ENCODE results near the gene PPM1H.

Gene PPM1H

DNA sequence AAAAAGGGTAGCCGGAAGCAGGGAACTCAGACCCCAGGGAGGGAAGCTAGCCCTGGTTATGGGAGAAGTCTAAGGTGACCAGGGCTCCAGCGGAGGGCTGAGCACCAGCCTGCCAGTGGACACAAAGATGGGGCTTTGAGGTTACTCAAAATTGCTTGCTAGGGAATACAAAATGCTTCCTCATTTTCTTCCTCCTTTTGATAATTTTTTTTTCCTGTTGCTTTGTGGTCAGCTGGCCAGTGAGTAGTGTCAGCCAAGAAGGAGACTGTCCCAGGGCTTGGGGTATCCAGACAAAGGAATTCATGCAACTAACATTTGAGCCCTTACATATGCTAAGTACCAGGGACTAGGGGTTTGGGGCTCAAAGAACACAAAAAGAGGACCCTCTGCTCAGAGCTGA is 206.2 kb downstream of the PPM1H start:
- Histone ChIP-seq H3K4me1 (ENCODE audit: control insufficient read depth, insufficient read depth, low read length) (no peaks in the 10 kb centered on the region), H3K4me3 (ENCODE audit: low read depth, low read length) (no peak overlapping the region), H3K9me3 (ENCODE audit: control insufficient read depth, insufficient read depth, low read depth, low read length) (no peaks in the 10 kb centered on the region), H3K27ac (ENCODE audit: extremely low read depth, low read depth, low read length) (no peak overlapping the region), H3K36me3 (ENCODE audit: control insufficient read depth in 2 of 2, insufficient read depth in 1 of 2, low read length in 2 of 2) (no peaks in the 10 kb centered on the region)
- no peak for TF ChIP-seq ZNF175 (tag by site-specific recombination; IDR thresholded peaks at IDR 0.05)
- TF ChIP-seq ZNF341 (tag by site-specific recombination; IDR thresholded peaks at IDR 0.05; ENCODE audit: low read depth): no peak
- no peak for TF ChIP-seq YY2 (tag by site-specific recombination; IDR thresholded peaks at IDR 0.05)
- no peak for TF ChIP-seq ZNF324 (tag by site-specific recombination; IDR thresholded peaks at IDR 0.05)
- TF ChIP-seq ZNF37A (tag by site-specific recombination; IDR thresholded peaks at IDR 0.05): no peak
- ChIA-PET POLR2A (no interaction called here), CTCF (interaction anchor here (0.6 kb wide), 1 partner anchor 130 kb away, joined by 4 read pairs; no protein-coding TSS in a partner anchor)

DNA sequence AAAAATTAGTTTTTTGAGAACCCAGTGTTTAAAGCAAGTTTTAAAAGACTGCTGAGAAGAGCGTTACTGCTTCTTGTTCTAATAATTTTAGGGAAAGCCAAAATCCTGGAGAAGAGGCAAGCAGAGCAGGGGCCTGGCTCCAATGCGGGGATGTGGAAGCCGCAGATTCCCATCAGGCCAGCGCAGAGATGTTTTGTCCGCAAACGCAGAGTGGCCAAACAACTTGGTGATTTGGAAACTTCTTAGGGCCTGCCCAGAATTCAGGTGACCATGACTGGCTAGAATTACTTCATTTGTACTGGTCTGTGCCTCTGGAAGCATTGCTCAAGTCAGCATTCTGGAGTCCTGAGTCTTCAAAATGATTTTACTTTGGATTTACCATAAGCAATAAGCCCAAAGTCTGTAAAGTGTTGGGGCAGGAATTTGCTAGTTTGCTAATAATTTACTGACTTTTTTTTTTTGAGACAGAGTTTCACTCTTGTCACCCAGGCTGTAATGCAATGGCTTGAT is 208.4 kb downstream of the PPM1H start:
- CTCF ChIA-PET: no interaction called here

DNA sequence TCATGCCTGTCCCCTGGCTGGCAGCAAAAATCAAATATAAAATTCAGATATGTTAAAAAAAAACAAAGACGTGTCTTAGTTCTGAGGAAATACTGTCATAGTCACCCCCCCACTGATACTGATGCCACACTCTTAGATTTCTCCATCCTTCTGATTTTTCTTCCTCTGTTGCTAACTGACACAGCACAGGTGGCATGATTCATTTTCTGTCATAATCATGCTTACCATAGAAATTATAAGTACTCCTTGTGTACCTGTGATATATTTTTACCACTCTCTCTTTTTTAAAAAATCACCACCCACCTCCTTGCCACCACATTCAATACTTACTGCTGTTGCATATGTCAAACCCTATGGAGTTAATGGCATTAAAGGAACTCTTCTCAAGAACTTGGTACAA is 209.2 kb downstream of the PPM1H start:
- POLR2A ChIA-PET: no interaction called here

More for the DNA sequence above, 208.4 kb downstream of the PPM1H start:
- no peak overlapping the region for H3K27ac ChIP-seq (ENCODE audit: extremely low read depth, low read depth, low read length)
- H3K4me3 ChIP-seq (ENCODE audit: low read depth, low read length): no peak overlapping the region
- POLR2A ChIA-PET: no interaction called here
- no peaks in the 10 kb centered on the region for H3K4me1 ChIP-seq (ENCODE audit: control insufficient read depth, insufficient read depth, low read length)
- no peaks in the 10 kb centered on the region for H3K9me3 ChIP-seq (ENCODE audit: control insufficient read depth, insufficient read depth, low read depth, low read length)
- H3K36me3 ChIP-seq (ENCODE audit: control insufficient read depth in 2 of 2, insufficient read depth in 1 of 2, low read length in 2 of 2): no peaks in the 10 kb centered on the region
- TF ChIP-seq ZNF843 (tag by site-specific recombination; IDR thresholded peaks at IDR 0.05) (no peak), ZNF214 (tag by site-specific recombination; IDR thresholded peaks at IDR 0.05; ENCODE audit: borderline replicate concordance) (no peak), SP7 (tag by site-specific recombination; IDR thresholded peaks at IDR 0.05) (no peak), ZNF677 (tag by site-specific recombination; IDR thresholded peaks at IDR 0.05) (no peak), KLF10 (tag by site-specific recombination; IDR thresholded peaks at IDR 0.05) (no peak), ZNF175 (tag by site-specific recombination; IDR thresholded peaks at IDR 0.05) (no peak), ZBTB20 (tag by site-specific recombination; IDR thresholded peaks at IDR 0.05) (no peak), ZNF830 (tag by site-specific recombination; IDR thresholded peaks at IDR 0.05; ENCODE audit: low read depth) (no peak), ZNF19 (tag by site-specific recombination; IDR thresholded peaks at IDR 0.05; ENCODE audit: low read depth) (no peak), ZNF274 (IDR thresholded peaks at IDR 0.05; ENCODE audit: low read length) (no peak), ZNF274 (tag by site-specific recombination; IDR thresholded peaks at IDR 0.05; ENCODE audit: borderline replicate concordance) (no peak), PRDM1 (tag by site-specific recombination; IDR thresholded peaks at IDR 0.05) (no peak), ZNF423 (tag by site-specific recombination; IDR thresholded peaks at IDR 0.05) (no peak), ZIC2 (tag by site-specific recombination; IDR thresholded peaks at IDR 0.05) (no peak), ZFP37 (tag by site-specific recombination; IDR thresholded peaks at IDR 0.05) (no peak), ZNF266 (tag by site-specific recombination; IDR thresholded peaks at IDR 0.05; ENCODE audit: low read depth) (no peak)
- TF ChIP-seq, protein P1, sequence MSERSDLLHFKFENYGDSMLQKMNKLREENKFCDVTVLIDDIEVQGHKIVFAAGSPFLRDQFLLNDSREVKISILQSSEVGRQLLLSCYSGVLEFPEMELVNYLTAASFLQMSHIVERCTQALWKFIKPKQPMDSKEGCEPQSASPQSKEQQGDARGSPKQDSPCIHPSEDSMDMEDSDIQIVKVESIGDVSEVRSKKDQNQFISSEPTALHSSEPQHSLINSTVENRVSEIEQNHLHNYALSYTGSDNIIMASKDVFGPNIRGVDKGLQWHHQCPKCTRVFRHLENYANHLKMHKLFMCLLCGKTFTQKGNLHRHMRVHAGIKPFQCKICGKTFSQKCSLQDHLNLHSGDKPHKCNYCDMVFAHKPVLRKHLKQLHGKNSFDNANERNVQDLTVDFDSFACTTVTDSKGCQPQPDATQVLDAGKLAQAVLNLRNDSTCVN (tag by site-specific recombination; optimal IDR thresholded peaks at IDR 0.05): no peak
- TF ChIP-seq, protein P2, sequence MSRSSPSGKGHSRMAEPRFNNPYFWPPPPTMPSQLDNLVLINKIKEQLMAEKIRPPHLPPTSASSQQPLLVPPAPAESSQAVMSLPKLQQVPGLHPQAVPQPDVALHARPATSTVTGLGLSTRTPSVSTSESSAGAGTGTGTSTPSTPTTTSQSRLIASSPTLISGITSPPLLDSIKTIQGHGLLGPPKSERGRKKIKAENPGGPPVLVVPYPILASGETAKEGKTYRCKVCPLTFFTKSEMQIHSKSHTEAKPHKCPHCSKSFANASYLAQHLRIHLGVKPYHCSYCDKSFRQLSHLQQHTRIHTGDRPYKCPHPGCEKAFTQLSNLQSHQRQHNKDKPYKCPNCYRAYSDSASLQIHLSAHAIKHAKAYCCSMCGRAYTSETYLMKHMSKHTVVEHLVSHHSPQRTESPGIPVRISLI (tag by site-specific recombination; IDR thresholded peaks at IDR 0.05): no peak

More for the DNA sequence above, 209.2 kb downstream of the PPM1H start:
- TF ChIP-seq ZNF747 (tag by site-specific recombination; IDR thresholded peaks at IDR 0.05) (no peak), ZNF202 (tag by site-specific recombination; IDR thresholded peaks at IDR 0.05; ENCODE audit: borderline replicate concordance) (no peak), BCL11A (tag by site-specific recombination; IDR thresholded peaks at IDR 0.05; ENCODE audit: low read depth) (no peak), TRIM28 (IDR thresholded peaks at IDR 0.05; ENCODE audit: borderline replicate concordance, low read length) (no peak)
- Histone ChIP-seq H3K4me1 (ENCODE audit: control insufficient read depth, insufficient read depth, low read length) (no peaks in the 10 kb centered on the region), H3K27ac (ENCODE audit: extremely low read depth, low read depth, low read length) (no peak overlapping the region), H3K4me3 (ENCODE audit: low read depth, low read length) (no peak overlapping the region), H3K36me3 (ENCODE audit: control insufficient read depth in 2 of 2, insufficient read depth in 1 of 2, low read length in 2 of 2) (no peaks in the 10 kb centered on the region), H3K9me3 (ENCODE audit: control insufficient read depth, insufficient read depth, low read depth, low read length) (no peaks in the 10 kb centered on the region)
- CTCF ChIA-PET: no interaction called here
